ENCODE results near the gene GPR153.

The GPR153 gene

DNA sequence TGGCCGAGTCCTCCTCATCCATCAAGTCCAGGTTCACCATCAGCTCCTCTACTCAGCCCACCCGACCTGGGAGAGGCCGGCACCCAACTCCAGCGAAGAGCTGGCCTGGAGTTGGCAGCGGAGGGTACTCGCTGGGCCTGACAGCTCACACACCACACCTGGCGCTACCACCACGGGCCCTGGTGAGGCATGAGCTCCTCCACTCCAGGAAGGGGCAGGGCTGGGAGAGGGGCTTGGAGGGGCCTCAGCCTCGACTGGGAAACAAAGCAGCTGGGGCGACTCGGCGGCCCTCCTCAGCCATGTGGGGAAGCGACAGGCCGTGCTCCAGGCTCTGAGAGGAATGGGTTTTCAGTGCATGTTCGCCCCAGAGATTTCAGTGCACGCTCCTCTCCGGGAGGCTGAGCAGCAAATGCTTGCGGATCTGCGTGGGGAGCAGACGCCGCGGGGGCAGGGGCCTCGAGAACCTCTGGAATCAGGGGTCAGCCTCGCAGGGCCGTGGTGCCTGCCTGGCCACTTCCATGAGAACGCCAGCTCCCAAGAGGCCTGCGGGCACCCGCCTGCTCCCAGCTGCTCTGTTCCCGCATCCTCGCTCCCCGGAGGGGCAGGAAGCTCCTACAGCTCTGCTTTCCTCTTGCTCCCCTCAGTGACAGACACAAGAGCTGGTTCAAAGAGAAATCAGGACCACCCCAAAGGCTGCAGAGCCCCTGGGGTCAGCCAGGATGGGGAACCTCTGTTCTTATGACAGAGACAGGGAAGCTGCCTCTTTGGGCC, 18.9 kb upstream of the GPR153 start:
- in situ Hi-C loops (cut with MboI; ENCODE audit: low sequenced_read_pairs) = no loop called here
- Histone ChIP-seq H3K4me1 (no peaks in the 10 kb centered on the region), H3K4me3 (no peak overlapping the region), H3K9me3 (no peaks in the 10 kb centered on the region), H3K27me3 (ENCODE audit: low read depth) (no peaks in the 10 kb centered on the region), H3K36me3 (replicated peaks) (0 out of 2 replicates have a peak, but pooled peaks cover 4% of the 10 kb centered on the region)
- no peak for DNase-seq (ENCODE audit: low spot score in 2 of 2)

- Histone ChIP-seq H3K36me3 (replicated peaks) (0 out of 2 replicates have a peak, but pooled peaks cover 4% of the 10 kb centered on the region), H3K9me3 (no peaks in the 10 kb centered on the region), H3K4me1 (no peaks in the 10 kb centered on the region), H3K4me3 (no peak overlapping the region), H3K27me3 (ENCODE audit: low read depth) (no peaks in the 10 kb centered on the region)
- no peak for DNase-seq (ENCODE audit: low spot score in 2 of 2)
- in situ Hi-C loops (cut with MboI; ENCODE audit: low sequenced_read_pairs) = no loop called here
These were observed 18.2 kb upstream of the GPR153 start for GRCh38 chr1:6279066-6279465.

- H3K27me3 ChIP-seq (ENCODE audit: low read depth) = no peaks in the 10 kb centered on the region
- H3K4me3 ChIP-seq = no peak overlapping the region
- no peaks in the 10 kb centered on the region for H3K9me3 ChIP-seq
- no peak for DNase-seq (ENCODE audit: low spot score in 2 of 2)
- in situ Hi-C loops (cut with MboI; ENCODE audit: low sequenced_read_pairs) = no loop called here
- H3K36me3 ChIP-seq (replicated peaks) = peaks cover 10% of the 10 kb centered on the region
- no peaks in the 10 kb centered on the region for H3K4me1 ChIP-seq
These were observed 17.4 kb upstream of the GPR153 start for GRCh38 chr1:6278263-6278662.

GRCh38 chr1:6276811-6277555, 16.1 kb upstream of the GPR153 start:
- H3K27me3 ChIP-seq (ENCODE audit: low read depth) = no peaks in the 10 kb centered on the region
- H3K9me3 ChIP-seq = no peaks in the 10 kb centered on the region
- H3K4me3 ChIP-seq = no peak overlapping the region
- no peak for DNase-seq (ENCODE audit: low spot score in 2 of 2)
- peaks cover 14% of the 10 kb centered on the region for H3K36me3 ChIP-seq (replicated peaks)
- no peaks in the 10 kb centered on the region for H3K4me1 ChIP-seq
- in situ Hi-C loops (cut with MboI; ENCODE audit: low sequenced_read_pairs) = no loop called here

- Histone ChIP-seq H3K4me1 (no peaks in the 10 kb centered on the region), H3K36me3 (replicated peaks) (peaks cover 14% of the 10 kb centered on the region), H3K9me3 (no peaks in the 10 kb centered on the region), H3K27me3 (ENCODE audit: low read depth) (no peaks in the 10 kb centered on the region), H3K4me3 (no peak overlapping the region)
- DNase-seq (ENCODE audit: low spot score in 2 of 2) = no peak
- in situ Hi-C loops (cut with MboI; ENCODE audit: low sequenced_read_pairs) = no loop called here
These were observed 15.2 kb upstream of the GPR153 start for GRCh38 chr1:6275826-6276782.

GRCh38 chr1:6274622-6275139, 13.8 kb upstream of the GPR153 start:
- Histone ChIP-seq H3K9me3 (no peaks in the 10 kb centered on the region), H3K4me1 (no peaks in the 10 kb centered on the region), H3K36me3 (replicated peaks) (peaks cover 10% of the 10 kb centered on the region), H3K27me3 (ENCODE audit: low read depth) (no peaks in the 10 kb centered on the region), H3K4me3 (no peak overlapping the region)
- in situ Hi-C loops (cut with MboI; ENCODE audit: low sequenced_read_pairs) = no loop called here
- DNase-seq (ENCODE audit: low spot score in 2 of 2) = no peak

DNA sequence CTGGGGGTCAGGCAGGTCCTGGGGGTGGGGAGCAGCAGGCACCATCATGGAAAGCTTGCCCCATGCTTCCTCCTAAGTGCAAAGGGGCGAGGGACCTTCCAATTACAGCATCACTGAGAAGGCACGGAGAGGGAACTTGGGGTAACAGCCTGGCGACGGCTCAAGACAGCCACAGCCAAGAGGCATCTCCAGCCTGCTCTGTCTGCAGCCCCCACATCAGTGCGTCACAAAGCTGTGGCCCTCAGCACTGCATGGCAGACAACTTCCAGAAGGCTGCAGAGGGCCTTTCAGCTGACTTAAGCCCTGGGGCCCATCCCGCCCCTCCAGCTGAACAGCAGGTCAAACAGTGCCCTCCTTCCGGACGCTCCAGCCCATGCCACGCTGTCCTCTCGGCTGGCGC, 13.2 kb upstream of the GPR153 start:
- in situ Hi-C loops (cut with MboI; ENCODE audit: low sequenced_read_pairs) = no loop called here
- no peaks in the 10 kb centered on the region for H3K27me3 ChIP-seq (ENCODE audit: low read depth)

DNA sequence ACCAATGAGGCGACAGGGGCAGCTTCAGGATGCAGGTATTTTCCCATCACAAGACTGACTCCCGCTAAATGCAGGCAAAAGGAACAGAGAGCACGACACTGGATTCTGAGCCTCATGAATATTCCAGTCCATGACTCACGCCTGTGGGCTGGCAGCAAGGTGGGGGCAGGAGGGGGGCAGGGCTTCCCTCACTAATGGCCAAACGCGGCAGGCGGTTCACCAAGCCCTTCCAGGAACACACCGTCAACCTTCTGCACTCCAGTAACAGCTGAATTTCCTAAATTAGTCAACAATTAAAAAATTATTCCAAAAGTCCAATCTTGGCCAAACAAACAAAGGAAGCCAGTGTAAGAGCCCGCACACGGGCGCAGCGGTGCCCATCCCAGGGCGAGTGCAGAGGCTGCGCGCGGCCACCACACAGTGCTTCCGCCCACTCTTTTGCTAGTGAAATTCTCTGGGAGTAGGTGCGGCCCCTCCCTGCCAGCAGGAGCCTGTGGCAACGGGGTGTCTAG, 12.5 kb upstream of the GPR153 start:
- in situ Hi-C loops (cut with MboI; ENCODE audit: low sequenced_read_pairs) = no loop called here
- peak in 1 of 2 experiments; percentile 56 for DNase-seq (ENCODE audit: low spot score in 2 of 2)
- H3K9me3 ChIP-seq = no peaks in the 10 kb centered on the region

More for the DNA sequence above, 13.2 kb upstream of the GPR153 start:
- no peak for DNase-seq (ENCODE audit: low spot score in 2 of 2)
- H3K36me3 ChIP-seq (replicated peaks) = peaks cover 10% of the 10 kb centered on the region
- H3K4me3 ChIP-seq = no peak overlapping the region
- no peaks in the 10 kb centered on the region for H3K4me1 ChIP-seq
- H3K9me3 ChIP-seq = no peaks in the 10 kb centered on the region

GRCh38 chr1:6272868-6273267, 12.0 kb upstream of the GPR153 start:
- in situ Hi-C loops (cut with MboI; ENCODE audit: low sequenced_read_pairs) = no loop called here
- no peak for DNase-seq (ENCODE audit: low spot score in 2 of 2)
- Histone ChIP-seq H3K9me3 (no peaks in the 10 kb centered on the region), H3K27me3 (ENCODE audit: low read depth) (no peaks in the 10 kb centered on the region), H3K36me3 (replicated peaks) (peaks cover 10% of the 10 kb centered on the region), H3K4me3 (no peak overlapping the region), H3K4me1 (no peaks in the 10 kb centered on the region)

More for the DNA sequence above, 12.5 kb upstream of the GPR153 start:
- H3K27me3 ChIP-seq (ENCODE audit: low read depth) = no peaks in the 10 kb centered on the region
- H3K4me3 ChIP-seq = no peak overlapping the region
- H3K36me3 ChIP-seq (replicated peaks) = peaks cover 10% of the 10 kb centered on the region
- H3K4me1 ChIP-seq = no peaks in the 10 kb centered on the region

DNA sequence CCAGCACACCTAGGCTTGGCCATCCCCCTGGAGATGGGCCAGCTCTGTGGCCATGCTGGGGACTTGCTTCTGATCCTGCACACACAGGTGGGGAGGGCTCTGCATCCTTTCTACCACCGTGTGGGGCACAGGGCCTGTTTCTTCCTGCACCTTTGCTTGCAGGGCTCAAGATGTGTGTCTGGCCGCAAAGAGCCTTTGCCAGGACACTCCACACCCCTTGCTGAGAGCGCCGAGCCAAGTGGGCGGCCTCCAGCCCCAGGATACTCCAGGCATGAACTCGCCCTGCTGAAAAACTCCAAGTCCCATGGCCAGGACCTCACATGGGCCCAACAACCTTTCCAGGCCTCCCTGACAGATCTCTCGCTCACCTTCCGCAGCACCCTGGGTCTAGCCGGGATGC, 11.6 kb upstream of the GPR153 start:
- Histone ChIP-seq H3K9me3 (no peaks in the 10 kb centered on the region), H3K36me3 (replicated peaks) (peaks cover 10% of the 10 kb centered on the region), H3K4me1 (no peaks in the 10 kb centered on the region), H3K27me3 (ENCODE audit: low read depth) (no peaks in the 10 kb centered on the region), H3K4me3 (no peak overlapping the region)
- in situ Hi-C loops (cut with MboI; ENCODE audit: low sequenced_read_pairs) = no loop called here
- DNase-seq (ENCODE audit: low spot score in 2 of 2) = no peak

- Histone ChIP-seq H3K4me3 (no peak overlapping the region), H3K36me3 (replicated peaks) (peaks cover 10% of the 10 kb centered on the region), H3K4me1 (no peaks in the 10 kb centered on the region), H3K9me3 (no peaks in the 10 kb centered on the region), H3K27me3 (ENCODE audit: low read depth) (no peaks in the 10 kb centered on the region)
- in situ Hi-C loops (cut with MboI; ENCODE audit: low sequenced_read_pairs) = no loop called here
- no peak for DNase-seq (ENCODE audit: low spot score in 2 of 2)
These were observed 10.7 kb upstream of the GPR153 start for GRCh38 chr1:6271554-6271953.

DNA sequence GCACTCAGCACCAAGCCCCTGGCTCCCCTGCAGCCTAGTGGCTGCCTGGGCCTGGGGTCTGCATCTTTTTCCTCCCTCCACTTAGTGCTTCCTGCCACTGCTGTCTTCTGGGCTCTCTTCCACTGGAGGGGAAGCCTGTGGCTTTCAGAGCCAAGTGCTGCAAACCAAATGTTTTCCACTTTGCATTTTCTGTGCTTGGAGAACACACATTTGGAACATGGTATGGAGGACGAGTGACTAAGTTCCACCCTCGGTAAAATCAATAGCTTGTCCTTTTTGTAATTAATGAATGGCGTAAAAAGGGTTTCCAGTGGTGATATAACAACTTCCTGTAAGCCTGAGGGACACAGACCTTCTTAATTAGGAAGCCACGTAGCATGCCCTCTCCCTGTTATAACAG, 10.1 kb upstream of the GPR153 start:
- H3K36me3 ChIP-seq (replicated peaks) = peaks cover 10% of the 10 kb centered on the region
- DNase-seq (ENCODE audit: low spot score in 2 of 2) = no peak
- H3K9me3 ChIP-seq = no peaks in the 10 kb centered on the region
- in situ Hi-C loops (cut with MboI; ENCODE audit: low sequenced_read_pairs) = no loop called here
- no peak overlapping the region for H3K4me3 ChIP-seq
- no peaks in the 10 kb centered on the region for H3K27me3 ChIP-seq (ENCODE audit: low read depth)
- H3K4me1 ChIP-seq = no peaks in the 10 kb centered on the region

DNA sequence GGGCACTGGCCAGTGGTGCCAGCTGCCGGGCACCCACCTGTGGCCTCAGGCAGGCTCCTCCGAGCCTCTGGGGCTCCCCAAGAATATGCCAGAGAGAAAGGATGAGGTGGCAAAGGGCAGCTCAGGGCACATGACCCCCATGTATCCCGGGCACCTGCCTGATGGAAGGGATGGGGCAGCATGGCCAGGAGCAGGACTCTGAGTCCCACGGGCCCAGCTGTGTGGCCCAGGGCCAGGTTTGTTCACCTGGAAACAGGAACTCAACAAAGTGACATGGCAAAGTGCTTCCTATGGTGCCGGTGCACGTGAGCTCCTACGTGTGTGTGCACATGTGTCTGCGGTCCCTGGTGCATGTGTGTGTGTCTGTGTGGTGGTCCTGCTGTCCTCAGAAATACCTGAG, 9.5 kb upstream of the GPR153 start:
- Histone ChIP-seq H3K4me1 (no peaks in the 10 kb centered on the region), H3K27me3 (ENCODE audit: low read depth) (no peaks in the 10 kb centered on the region), H3K4me3 (no peak overlapping the region), H3K9me3 (no peaks in the 10 kb centered on the region), H3K36me3 (replicated peaks) (peaks cover 10% of the 10 kb centered on the region)
- in situ Hi-C loops (cut with MboI; ENCODE audit: low sequenced_read_pairs) = no loop called here
- no peak for DNase-seq (ENCODE audit: low spot score in 2 of 2)

Data from HAP-1 (cell line).